Measurements from ENCODE around the gene C10orf120.

Gene C10orf120

DNA sequence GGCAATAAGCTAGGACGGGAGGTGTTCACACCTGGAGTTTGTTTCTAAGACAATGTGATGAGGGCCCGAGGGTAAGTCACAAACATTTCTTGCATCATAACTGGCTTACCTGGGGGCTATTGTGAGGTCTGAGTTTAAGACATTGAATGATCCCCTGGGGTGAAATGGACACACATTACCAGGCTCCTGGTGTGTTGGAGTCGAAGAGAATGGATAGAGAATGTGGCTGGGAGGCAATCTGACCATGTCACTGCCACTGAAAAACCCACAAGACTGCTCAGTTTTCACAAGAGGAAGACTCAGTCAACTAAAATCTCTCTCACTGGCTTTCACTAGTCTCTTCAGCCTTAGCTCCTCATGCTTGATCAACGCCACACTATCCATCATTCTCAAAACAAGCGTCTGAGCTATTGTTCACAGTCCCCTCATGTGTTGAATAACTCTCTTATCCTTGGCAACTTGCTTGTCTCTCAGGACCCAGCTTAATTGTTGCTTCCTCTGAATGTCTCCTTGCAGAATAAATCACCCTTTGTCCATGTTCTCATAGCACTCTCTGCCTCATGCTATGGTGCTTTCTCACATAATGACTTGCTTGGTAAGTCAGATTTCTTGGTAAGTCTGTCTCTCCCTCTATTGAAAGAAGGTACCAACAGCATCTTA, at the start of gene C10orf120:
Gene C10orf120, minus strand, starts transcription at position 51 of the 660 bp plus-strand sequence. CDS start 56 bp downstream, outside the sequence.
- DNase-seq = no peak

GRCh38 chr10:122748496-122748895, 48.9 kb upstream of the C10orf120 start:
- no peak for DNase-seq

DNA sequence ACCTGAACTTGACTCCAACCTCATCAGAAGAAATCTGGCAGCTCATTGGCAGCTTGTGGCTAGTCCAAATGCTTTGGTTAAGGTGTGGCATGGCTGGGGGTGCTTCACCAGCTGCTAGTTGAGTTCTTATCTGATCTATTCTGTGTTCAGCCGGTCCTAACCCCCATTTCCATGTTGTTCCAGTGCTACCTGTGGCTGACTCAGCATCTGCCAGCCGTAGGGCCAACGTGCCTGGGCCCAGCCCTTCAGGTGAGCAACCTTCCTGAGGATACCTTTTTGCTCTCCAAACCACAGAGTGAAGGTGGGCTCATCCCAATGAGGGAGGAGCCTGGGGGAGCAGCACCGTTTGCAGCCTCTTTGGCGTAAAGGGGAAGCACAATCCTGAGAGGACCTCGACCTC, 46.8 kb upstream of the C10orf120 start:
- no peak for DNase-seq

DNA sequence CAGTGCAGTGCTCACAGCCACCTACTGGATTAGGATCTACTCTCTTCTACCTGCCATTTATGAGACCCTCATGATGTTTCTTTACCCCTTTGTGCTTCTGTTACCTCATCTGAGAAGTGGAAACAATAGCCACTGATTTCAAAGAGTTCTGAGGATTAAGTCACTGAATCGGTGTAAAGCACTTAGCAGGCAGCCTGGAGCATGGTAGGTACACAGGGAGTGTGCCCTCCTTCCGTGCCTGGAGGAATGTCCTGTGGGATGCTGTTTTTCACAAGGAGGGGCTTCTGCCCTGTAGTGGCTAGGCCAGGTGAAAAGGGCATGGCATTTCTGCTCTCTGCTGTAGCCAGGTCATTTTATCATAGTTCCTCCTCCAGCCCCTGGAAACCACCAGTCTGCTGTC, 44.6 kb upstream of the C10orf120 start:
- DNase-seq = no peak

DNA sequence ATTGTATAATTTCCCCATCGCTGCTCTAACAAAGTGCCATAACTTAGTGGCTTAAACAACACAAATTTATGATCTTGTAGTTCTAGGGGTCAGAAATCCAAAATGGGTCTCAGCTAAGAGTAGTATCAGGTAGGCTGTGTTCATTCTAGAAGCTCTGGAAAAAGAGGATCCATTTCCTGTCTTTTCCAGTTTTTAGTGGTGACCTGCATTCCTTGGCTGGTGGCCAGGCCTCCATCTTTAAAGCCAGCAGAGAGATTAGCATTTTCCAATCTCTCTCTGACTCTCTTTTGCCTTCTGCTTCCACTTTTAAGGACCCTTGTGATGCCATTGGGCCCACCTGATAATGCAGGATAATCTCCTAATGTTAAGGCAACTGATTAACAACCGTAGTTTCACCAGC, 41.0 kb upstream of the C10orf120 start:
- DNase-seq = no peak

GRCh38 chr10:122738031-122738430, 38.4 kb upstream of the C10orf120 start:
- no peak for DNase-seq

DNA sequence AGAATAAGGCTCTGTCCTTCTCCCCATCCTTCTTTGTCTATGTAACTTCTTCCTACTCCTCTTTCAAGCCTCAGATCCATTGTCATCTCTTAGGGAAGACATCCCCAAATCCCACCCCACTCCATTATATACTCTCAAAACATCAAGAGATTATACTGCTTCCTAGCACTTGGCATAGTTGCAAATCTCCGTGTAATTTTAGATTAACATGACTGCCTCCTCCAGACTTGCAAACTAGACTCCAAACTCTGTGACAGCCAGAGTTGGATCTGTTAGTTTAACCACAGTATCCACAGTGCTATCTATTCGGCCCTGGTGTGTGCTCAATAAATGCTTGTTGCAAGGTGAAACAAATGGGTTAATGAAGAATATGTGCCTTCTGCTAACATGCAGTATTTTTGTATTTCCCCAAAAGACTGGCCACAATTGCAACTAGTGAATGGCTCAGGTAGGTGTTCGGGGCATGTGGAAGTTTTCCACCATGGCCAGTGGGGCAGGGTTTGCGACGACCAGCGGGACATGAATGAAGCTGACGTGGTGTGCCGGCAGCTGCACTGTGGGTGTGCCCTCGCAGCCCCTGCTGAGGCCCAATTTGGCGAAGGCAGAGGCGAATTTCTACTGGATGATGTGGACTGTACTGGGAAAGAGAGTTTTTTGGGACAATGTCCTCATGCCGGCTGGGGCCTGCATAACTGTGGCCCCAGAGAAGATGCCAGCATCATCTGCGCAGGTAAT, 34.5 kb upstream of the C10orf120 start:
- no peak for DNase-seq

DNA sequence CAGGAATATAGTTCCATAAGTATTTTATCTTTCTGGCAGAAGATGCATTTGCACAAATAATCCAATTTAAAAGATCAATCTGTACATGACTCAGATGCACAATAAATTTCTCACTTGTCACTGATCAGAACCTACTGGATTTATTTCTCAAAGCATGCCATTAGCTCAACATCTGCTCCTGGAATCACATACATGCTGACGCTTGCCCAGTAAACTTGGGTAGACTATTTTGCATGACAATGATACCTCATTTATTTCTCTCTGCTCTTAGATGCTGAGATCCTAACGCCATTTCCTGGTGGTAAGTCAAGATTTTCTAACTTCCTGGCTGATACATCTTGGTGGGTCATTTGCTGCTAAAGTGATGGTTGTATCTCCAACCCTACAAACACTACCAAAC, 33.8 kb upstream of the C10orf120 start:
- DNase-seq = no peak

DNA sequence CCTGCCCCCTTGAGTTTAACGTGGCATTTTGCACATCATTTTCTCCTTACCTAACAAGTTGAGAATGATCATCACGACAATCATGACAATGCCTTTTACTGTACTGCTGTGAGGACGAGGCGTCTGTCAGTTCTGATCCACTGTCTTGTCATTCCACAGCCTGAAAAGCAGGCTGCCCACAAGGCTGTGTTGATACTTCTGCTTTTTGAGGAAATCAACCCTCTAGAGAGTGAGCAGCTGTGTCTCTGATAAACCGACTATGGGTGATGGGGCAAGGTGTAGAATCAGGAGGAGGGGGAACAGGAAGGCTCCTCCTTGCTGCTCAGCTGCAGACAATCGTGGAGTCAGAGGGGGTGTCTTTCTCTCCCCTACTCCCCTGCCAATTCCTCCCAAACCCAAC, 30.6 kb upstream of the C10orf120 start:
- DNase-seq = no peak

GRCh38 chr10:122729126-122729525, 29.5 kb upstream of the C10orf120 start:
- DNase-seq = no peak

- DNase-seq = no peak
These were observed 27.8 kb upstream of the C10orf120 start for GRCh38 chr10:122727426-122727825.

GRCh38 chr10:122725768-122726167, 26.1 kb upstream of the C10orf120 start:
- no peak for DNase-seq

DNA sequence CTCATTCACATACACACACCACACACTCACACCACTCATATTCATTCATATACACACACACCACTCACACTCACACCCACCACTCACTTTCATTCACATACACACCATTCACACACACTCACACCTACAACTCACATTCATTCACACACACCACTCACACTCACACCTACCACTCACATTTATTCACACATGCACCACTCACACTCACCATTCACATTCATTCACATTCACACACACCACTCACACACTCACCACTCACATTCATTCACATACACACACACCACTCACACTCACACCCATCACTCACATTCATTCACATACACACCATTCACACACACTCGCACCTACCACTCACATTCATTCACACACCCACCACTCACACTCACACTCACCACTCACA, 25.4 kb upstream of the C10orf120 start:
- no peak for DNase-seq

GRCh38 chr10:122721111-122721510, 21.5 kb upstream of the C10orf120 start:
- no peak for DNase-seq

GRCh38 chr10:122716025-122716424, 16.4 kb upstream of the C10orf120 start:
- no peak for DNase-seq

DNA sequence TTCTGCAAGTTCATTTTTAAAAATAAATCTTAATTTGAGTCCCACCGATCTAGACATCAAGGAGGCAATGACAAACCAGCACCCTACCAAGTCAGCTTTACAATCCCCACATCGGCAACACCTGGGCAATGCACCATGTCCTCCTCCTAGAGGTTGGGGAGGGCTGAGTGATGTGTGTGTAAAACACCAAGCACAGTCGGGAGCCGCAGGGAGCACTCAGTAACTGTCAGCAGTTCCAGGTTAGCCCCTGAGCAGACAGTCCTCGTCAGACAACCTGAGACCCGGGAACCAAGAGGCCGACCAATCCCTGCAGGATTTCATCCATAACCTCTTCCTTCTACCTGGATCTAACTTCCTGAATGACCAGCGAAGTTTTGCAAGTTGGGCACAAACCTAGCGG, 15.9 kb upstream of the C10orf120 start:
- DNase-seq = no peak

DNA sequence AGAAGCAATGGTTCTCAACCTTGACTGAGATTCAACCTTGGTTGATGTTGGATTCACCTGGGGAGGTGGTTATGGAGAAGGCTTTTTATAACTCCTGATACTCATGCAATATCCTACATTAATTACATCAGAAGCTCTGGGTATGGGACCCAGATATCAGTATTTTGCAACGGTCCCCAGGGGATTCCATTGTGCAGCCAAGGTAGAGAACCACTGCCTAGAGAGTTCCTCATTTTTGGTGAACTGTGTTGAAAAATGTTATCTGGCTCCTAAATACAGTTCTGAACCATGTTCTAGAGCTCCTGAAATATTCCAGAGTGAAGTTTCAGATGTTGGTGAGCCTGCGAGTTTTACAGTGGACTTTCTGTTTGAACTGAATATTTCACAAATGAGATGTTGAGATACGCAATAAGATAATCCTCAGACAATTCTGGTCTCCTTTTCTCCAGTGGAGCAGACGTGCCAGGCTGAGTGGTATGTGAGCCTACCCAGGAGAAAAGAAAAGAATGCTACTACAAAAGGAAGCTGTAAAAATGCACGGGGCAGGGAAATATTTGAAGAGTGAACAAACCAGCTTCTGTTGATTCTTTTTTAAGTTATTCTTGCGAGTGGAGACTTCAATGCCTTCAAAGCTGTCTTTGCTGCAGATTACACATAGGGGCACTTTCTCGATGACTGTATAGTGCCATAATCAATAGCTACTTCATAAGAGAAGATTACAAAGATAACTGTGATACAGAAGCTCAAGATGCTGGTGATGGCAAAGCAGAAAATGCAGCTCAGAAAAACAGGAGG, 13.6 kb upstream of the C10orf120 start:
- DNase-seq = no peak

GRCh38 chr10:122710576-122710975, 10.9 kb upstream of the C10orf120 start:
- no peak for DNase-seq

- no peak for DNase-seq
These were observed 10.3 kb upstream of the C10orf120 start for GRCh38 chr10:122709971-122710370.

DNA sequence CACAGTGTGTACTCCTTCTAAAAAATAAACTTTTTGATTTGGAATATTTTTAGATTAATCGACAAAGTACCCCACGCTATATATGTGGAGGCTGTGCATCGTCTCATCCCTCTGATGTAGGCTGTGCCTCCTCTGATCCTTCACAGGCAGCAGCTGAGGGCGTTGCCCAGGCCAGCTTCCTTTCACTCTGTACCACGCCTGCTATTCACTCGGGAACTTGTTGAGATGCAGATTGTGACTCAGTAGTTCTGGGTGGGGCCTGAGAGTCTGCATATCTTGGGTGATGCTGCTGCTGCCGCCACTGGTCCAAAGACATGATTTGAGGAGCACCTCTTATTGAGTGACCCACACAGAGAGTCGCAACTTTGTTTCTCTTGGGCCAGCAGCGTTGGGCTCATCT, 7.9 kb upstream of the C10orf120 start:
- DNase-seq = no peak

DNA sequence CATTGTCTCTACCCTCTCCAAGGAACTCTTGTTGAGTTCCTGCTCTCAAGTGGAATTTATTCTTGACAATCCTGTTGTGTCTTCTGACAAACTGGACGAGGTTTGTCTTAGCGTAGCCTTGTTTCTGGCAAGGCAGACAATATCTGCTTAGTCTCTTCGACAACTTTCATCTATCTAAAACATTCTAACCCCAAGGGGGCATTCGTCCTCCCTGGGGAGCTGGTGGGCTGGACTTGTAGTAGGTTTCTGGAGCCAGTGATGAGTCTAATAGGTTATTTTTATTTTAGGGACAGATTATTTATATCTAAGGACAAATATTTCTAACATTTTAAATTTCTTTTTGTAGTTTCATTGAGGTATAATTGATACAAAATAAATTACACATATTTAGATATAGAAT, 7.3 kb upstream of the C10orf120 start:
- DNase-seq = no peak

GRCh38 chr10:122706467-122706866, 6.8 kb upstream of the C10orf120 start:
- no peak for DNase-seq

- DNase-seq = no peak
These were observed 4.1 kb upstream of the C10orf120 start for GRCh38 chr10:122703483-122704448.
